ENCODE results near the gene SYVN1.
"Not testable (repeated sequence)": the region's sequence is repeated elsewhere in the genome, so short reads cannot be mapped to it uniquely, and the experiment has no call there.

SYVN1 gene

DNA sequence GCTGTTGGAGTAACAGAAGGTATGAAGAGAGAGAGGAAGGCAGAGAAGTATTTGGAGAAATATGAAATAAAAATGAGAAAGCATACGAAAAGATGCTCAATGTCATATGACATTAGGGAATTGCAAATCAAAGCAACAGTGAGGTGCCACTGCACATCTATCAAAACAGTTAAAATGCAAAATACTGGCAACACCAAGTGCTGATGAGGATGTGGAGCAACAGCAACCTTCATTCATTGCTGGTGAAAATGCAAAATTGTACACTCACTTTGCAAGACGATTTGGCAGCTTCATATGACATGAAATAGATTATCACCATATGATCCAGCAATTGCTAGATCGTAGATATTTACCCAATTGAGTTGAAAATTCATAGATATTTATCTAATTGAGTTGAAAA lies 26.3 kb upstream of the SYVN1 start:
- no peaks in the 10 kb centered on the region for H3K36me3 Mint-ChIP-seq
- no peak for DNase-seq (ENCODE audit: low spot score in 2 of 2)
- ATAC-seq = no peak
- no peak overlapping the region for H3K4me3 Mint-ChIP-seq
- no peak overlapping the region for H3K27ac Mint-ChIP-seq
- no peaks in the 10 kb centered on the region for H3K4me1 Mint-ChIP-seq
- H3K9me3 Mint-ChIP-seq = no peaks in the 10 kb centered on the region

- Mint-ChIP-seq H3K36me3 (no peaks in the 10 kb centered on the region), H3K4me3 (no peak overlapping the region), H3K9me3 (no peaks in the 10 kb centered on the region), H3K27ac (no peak overlapping the region), H3K4me1 (no peaks in the 10 kb centered on the region)
- DNase-seq (ENCODE audit: low spot score in 2 of 2) = no peak
- no peak for ATAC-seq
Measured at GRCh38 chr11:65159012-65159411, 24.7 kb upstream of the SYVN1 start.

GRCh38 chr11:65157336-65157735 lies 23.0 kb upstream of the SYVN1 start:
- no peak overlapping the region for H3K27ac Mint-ChIP-seq
- no peaks in the 10 kb centered on the region for H3K9me3 Mint-ChIP-seq
- H3K4me1 Mint-ChIP-seq = peaks cover 7% of the 10 kb centered on the region
- DNase-seq (ENCODE audit: low spot score in 2 of 2) (no peak), ATAC-seq (no peak)
- no peak overlapping the region for H3K4me3 Mint-ChIP-seq
- H3K36me3 Mint-ChIP-seq = no peaks in the 10 kb centered on the region

DNA sequence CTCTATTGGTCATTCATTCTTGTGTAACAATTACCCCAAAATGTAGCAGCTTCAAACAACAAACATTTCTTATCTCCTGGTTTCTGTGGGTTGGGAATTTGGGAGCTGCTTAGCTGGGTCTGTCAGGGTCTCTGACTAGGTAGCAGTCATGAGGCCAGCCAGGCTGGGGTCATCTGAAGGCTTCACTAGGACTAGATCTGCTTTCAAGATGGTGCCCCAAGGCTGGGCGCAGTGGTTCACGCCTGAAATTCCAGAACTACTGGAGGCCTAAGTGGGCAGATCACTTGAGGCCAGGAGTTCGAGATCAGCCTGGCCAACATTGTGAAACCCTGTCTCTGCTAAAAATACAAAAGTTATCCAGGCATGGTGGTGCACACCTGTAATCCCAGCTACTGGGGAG lies 22.6 kb upstream of the SYVN1 start:
- ATAC-seq (no peak), DNase-seq (ENCODE audit: low spot score in 2 of 2) (no peak)
- Mint-ChIP-seq H3K27ac (no peak overlapping the region), H3K4me1 (peaks cover 10% of the 10 kb centered on the region), H3K9me3 (no peaks in the 10 kb centered on the region), H3K4me3 (no peak overlapping the region), H3K36me3 (no peaks in the 10 kb centered on the region)

DNA sequence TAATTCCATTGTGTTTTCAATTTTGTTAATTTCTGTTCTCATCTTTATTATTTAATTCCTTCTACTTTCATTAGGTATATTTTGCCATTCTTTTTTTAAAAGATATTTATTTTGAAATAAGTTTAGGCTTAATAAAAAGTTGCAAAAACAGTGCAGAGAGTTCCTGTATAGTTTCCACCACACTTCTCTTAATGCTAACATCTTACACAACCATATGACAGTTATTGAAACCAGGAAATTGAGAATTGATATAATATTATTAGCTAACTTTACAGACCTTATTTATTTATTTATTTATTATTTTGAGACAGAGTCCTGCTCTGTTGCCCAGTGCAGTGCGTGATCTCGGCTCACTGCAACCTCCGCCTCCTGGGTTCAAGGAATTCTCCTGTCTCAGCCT lies 21.9 kb upstream of the SYVN1 start:
- H3K4me1 Mint-ChIP-seq = peaks cover 12% of the 10 kb centered on the region
- H3K27ac Mint-ChIP-seq = no peak overlapping the region
- H3K36me3 Mint-ChIP-seq = no peaks in the 10 kb centered on the region
- no peak overlapping the region for H3K4me3 Mint-ChIP-seq
- ATAC-seq (no peak), DNase-seq (ENCODE audit: low spot score in 2 of 2) (no peak)
- no peaks in the 10 kb centered on the region for H3K9me3 Mint-ChIP-seq

DNA sequence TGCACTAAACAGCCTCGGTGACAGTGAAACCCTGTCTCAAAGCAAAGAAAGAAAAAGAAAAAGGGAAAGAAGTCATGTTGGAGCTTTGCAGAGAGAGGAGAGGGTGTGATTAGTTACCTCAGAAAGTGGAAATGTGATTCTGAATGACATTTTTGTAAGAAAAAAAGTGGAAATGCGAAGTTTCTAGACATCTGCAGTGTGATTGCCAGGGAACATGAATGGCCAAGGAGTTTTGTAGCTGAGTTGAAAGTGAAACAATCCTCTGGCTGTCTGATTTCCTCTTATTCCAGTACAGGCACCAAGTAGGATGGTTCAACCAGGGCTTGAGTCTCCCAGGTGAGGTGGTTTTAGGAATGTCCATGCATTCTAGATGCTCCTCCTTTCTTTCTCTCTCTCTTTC lies 17.8 kb upstream of the SYVN1 start:
- no peak for DNase-seq (ENCODE audit: low spot score in 2 of 2)
- ATAC-seq = no peak
- H3K27ac Mint-ChIP-seq = peak overlapping the region; percentile 11

GRCh38 chr11:65151331-65151899 lies 17.1 kb upstream of the SYVN1 start:
- ATAC-seq (no peak), DNase-seq (ENCODE audit: low spot score in 2 of 2) (no peak)
- Mint-ChIP-seq H3K27ac (peak overlapping the region; percentile 4), H3K4me1 (peaks cover 20% of the 10 kb centered on the region), H3K4me3 (no peak overlapping the region), H3K36me3 (peaks cover 5% of the 10 kb centered on the region), H3K9me3 (no peaks in the 10 kb centered on the region)

More for the DNA sequence above, 17.8 kb upstream of the SYVN1 start:
- Mint-ChIP-seq H3K9me3 (no peaks in the 10 kb centered on the region), H3K36me3 (peaks cover 5% of the 10 kb centered on the region), H3K4me1 (peaks cover 20% of the 10 kb centered on the region), H3K4me3 (no peak overlapping the region)

DNA sequence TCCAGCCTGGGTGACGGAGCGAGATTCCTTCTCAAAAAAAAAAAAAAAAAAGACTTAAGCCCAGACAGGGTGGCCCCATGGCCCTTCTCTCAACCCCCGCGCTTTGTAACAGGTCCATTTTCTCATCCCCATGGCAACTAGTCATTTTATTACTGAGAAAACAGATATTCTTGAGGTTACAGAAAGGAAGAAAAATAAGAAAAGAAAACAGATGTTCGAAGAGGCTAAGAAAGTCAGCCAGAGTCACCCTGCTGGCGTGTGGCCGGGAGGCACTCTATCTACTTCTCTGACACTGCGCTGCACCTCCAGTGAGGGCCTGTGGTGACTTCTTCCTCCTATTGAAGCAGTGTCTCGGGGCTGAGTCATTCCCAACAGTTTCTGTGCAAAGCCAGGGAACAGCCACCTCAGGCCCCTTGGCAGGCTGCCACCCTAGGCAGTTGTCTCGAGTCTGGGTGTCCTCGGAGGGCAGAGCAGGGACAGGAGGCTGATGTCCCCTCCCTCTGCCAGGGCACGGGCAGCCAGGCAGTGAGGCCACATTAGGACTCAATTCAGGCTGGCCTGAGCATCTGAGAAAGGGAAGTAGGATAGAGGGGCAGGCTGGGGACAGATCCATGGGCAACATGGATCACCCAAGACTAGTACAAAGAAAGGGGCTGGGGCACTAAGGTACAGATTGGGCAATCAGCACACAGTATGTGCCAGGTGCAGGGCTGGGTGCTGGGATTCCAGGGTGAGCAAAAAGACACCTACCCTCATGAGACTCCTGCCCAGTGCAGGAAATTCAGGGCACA lies 16.4 kb upstream of the SYVN1 start:
- H3K9me3 Mint-ChIP-seq = no peaks in the 10 kb centered on the region
- peak overlapping the region; percentile 4 for H3K27ac Mint-ChIP-seq
- H3K4me3 Mint-ChIP-seq = no peak overlapping the region
- peaks cover 20% of the 10 kb centered on the region for H3K4me1 Mint-ChIP-seq
- H3K36me3 Mint-ChIP-seq = peaks cover 5% of the 10 kb centered on the region
- DNase-seq (ENCODE audit: low spot score in 2 of 2) = no peak
- peak; percentile 93 for ATAC-seq

DNA sequence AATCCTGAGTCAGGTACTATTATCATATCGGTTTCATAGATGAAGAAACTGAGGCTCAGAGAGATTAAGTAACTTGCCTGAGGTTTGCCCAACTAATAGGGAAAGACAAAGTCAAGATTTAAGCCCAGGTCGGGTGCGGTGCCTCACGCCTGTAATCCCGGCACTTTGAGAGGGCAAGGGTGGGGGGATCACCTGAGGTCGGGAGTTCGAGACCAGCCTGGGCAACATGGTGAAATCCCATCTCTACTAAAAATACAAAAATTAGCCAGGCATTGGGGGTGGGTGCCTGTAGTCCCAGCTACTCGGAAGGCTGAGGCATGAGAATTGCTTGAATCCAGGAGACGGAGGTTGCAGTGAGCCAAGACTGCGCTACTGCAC lies 15.8 kb upstream of the SYVN1 start:
- H3K9me3 Mint-ChIP-seq; H3K4me3 Mint-ChIP-seq; DNase-seq (ENCODE audit: low spot score in 2 of 2); H3K36me3 Mint-ChIP-seq; H3K27ac Mint-ChIP-seq; ATAC-seq: not testable (repeated sequence)
- peaks cover 20% of the 10 kb centered on the region for H3K4me1 Mint-ChIP-seq

DNA sequence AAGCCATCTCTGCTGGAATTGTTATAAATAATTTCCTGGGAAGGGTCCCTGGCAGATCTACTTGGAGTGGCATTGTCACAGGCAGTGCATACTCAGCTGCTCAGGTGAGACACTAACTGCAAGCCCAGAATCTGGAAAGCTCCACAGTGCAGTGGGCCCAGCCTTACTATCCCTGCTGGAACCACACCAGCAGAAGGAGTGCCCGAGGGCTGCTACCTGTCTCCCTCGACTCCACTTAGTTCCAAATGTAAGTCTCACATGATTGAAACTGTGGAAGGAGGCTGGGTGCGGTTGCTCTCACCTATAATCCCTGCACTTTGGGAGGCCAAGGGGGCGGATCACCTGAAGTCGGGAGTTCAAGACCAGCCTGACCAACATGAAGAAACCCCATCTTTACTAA lies 14.3 kb upstream of the SYVN1 start:
- Mint-ChIP-seq H3K4me1 (peaks cover 20% of the 10 kb centered on the region), H3K36me3 (peaks cover 5% of the 10 kb centered on the region), H3K9me3 (no peaks in the 10 kb centered on the region), H3K27ac (no peak overlapping the region), H3K4me3 (no peak overlapping the region)
- ATAC-seq = no peak
- no peak for DNase-seq (ENCODE audit: low spot score in 2 of 2)

DNA sequence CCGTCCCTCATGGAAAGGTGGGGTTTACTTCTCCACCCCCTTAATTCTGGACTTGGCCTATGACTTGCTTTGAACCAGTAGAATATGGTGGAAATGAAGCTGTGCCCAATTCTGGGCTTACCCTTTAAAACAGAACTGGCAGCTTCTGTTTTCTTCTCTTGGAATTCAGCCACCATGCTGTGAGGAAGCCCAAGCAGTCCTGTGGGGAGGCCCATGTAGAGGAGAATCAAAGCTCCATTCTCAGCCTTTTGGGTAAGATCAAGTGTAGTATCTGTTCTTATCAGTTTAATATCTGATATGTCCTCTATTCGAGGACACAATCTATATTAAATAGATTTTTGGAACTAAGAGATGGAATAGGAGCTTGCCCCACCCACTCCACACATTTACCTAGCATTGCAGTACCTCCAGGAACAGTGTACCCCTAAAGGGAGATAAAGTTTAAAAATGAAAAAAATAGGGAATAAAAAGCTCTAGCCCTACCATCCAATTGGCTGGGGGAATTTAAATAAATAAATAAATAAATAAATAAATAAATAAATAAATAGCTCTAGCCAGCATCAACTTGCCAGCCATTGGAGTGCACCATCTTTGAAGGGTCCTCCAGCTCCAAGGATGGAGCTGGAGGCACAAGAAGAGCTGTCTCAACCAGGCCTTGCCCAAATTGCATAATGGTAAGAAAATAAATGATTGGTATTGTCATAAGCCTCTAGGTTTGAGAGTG lies 13.2 kb upstream of the SYVN1 start:
- Mint-ChIP-seq H3K36me3 (peaks cover 5% of the 10 kb centered on the region), H3K4me1 (peaks cover 15% of the 10 kb centered on the region), H3K4me3 (no peak overlapping the region), H3K27ac (no peak overlapping the region), H3K9me3 (no peaks in the 10 kb centered on the region)
- no peak for DNase-seq (ENCODE audit: low spot score in 2 of 2)
- no peak for ATAC-seq

DNA sequence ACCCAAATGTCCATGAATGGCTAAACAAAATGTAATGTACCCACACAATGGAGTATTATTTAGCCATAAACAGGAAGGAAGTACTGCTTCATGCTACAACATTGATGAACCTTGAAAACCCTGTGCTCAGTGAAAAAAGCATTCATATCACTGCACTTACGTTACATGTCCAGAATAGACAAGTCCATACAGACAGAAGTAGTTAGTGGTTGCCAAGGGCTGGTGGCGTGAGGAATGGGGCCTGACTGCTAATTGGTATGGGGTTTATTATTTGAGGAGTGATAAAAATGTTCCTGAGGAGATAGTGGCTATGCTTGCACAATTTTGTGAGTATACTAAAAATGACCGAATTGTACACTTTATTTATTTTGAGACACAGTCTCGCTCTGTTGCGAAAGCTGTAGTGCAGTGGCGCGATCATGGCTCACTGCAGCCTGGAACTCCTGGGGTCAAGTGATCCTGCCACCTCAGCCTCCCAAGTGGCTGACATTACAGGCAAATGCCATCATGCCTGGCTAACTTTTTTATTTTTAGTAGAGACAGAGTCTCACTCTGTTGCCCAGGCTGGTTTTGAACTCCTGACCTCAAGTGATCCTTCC lies 7.7 kb upstream of the SYVN1 start:
- ATAC-seq (no peak), DNase-seq (ENCODE audit: low spot score in 2 of 2) (no peak)
- Mint-ChIP-seq H3K4me1 (no peaks in the 10 kb centered on the region), H3K27ac (no peak overlapping the region), H3K9me3 (no peaks in the 10 kb centered on the region), H3K4me3 (no peak overlapping the region), H3K36me3 (no peaks in the 10 kb centered on the region)

DNA sequence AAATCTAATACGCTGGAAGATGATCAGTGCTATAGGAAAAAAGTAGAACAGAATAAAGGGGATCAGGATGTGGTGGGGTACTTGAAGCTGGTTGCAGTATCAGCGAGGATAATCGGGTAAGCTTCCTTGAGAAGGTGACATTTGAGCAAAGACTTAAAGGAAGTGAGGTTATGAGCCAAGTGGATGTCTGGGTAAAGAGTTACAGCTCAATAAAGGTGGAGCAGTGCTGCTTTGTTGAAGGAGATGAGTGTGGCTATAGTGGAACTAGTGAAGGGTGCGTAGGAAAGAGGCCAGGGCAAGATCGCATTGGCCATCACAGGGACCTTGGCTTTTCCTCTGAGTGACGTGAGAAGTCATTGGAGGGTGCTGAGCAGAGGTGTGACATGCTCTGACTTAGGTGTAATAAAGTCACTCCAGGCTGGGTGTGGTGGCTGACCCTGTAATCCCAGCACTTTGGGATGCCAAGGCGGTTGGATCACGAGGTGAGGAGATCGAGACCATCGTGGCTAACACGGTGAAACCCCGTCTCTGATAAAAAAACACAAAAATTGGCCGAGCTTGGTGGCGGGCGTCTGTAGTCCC lies 2.3 kb upstream of the SYVN1 start:
- ATAC-seq = no peak
- H3K4me1 Mint-ChIP-seq = peaks cover 46% of the 10 kb centered on the region
- peaks cover 47% of the 10 kb centered on the region for H3K36me3 Mint-ChIP-seq
- DNase-seq (ENCODE audit: low spot score in 2 of 2) = no peak
- H3K27ac Mint-ChIP-seq = peak overlapping the region; percentile 100
- peak overlapping the region; percentile 98 for H3K4me3 Mint-ChIP-seq
- H3K9me3 Mint-ChIP-seq = no peaks in the 10 kb centered on the region

DNA sequence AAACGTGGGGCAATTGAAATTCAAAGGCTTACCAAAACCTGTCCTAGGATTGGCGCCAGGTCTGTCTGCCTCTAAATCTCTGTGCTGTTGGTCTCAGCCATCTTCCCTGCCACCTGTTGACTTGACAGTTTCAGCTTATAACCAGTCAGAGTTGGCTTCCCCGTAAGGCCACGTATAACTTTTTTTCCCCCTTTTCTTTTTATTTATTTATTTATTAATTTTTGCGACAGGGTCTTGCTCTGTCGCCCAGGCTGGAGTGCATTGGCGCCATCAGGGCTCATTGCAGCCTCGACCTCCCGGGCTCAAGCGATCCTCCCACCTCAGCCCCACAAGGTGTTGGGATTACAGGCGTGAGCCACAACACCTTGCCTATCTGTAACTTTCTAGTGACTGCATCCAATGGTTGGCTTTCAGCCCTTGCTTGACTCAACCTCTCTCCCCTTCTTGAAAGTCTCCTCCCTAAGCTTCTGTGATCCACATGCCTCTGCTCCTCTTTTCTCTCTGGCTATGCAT lies 1.4 kb upstream of the SYVN1 start:
- Mint-ChIP-seq H3K4me1 (peaks cover 53% of the 10 kb centered on the region), H3K9me3 (no peaks in the 10 kb centered on the region), H3K36me3 (peaks cover 56% of the 10 kb centered on the region)

DNA sequence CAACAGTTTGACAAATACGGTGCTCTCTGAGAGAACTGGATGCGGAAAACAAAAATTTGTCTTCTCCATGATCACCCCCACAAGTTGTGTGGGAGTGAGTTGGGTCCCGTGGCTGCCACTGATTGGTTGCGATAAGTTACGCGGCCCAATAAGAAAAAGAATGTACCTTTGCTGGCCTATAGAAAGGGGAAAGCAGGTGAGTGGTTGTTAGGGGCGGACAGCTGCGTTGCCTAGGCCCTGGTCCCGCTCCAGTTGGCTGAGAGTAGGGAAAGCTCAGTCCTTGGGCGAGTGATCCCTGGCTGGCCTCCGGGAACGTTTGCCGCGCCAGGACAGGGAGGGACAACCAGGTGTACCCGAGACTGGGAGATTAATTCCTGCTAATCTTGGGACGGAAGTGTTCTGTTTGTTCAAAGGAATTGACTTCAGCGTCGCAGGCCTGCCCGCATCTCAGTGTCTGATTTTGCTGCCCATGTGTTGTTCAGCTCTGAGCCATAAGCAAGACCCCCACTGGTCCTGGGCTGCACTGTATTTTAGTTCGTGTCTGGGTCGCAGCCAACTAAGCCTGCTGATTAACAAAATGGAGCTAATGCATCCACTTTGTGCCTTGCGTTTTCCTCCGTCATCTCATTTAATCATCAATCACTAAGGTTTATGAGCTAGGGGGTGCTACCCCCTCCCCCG lies 773 bp upstream of the SYVN1 start:
- Mint-ChIP-seq H3K36me3 (peaks cover 62% of the 10 kb centered on the region), H3K4me1 (peaks cover 53% of the 10 kb centered on the region), H3K27ac (peak overlapping the region; percentile 100), H3K9me3 (no peaks in the 10 kb centered on the region), H3K4me3 (peak overlapping the region; percentile 98)
- no peak for DNase-seq (ENCODE audit: low spot score in 2 of 2)
- ATAC-seq = peak; percentile 91

More for the DNA sequence above, 1.4 kb upstream of the SYVN1 start:
- Mint-ChIP-seq H3K4me3 (peak overlapping the region; percentile 98), H3K27ac (peak overlapping the region; percentile 100)
- DNase-seq (ENCODE audit: low spot score in 2 of 2) = no peak
- no peak for ATAC-seq
